8988T (cell line): Measurements from ENCODE around the gene TCF7L2.

ENCODE experiments used
- DNase-seq: peaks from one replicate; pipeline ENCODE4 v3.0.0; 2011

TCF7L2 gene

GRCh38 chr10:113071446-113071845 is 121.4 kb downstream of the TCF7L2 start:
- DNase-seq = no peak

GRCh38 chr10:113073549-113074189 is 123.6 kb downstream of the TCF7L2 start:
- DNase-seq = peak; percentile 46

GRCh38 chr10:113076949-113077348 is 126.9 kb downstream of the TCF7L2 start:
- no peak for DNase-seq

- no peak for DNase-seq
These were observed 128.3 kb downstream of the TCF7L2 start for GRCh38 chr10:113078282-113078907.

GRCh38 chr10:113080061-113080924 is 130.2 kb downstream of the TCF7L2 start:
- no peak for DNase-seq

- DNase-seq = no peak
These were observed 130.8 kb downstream of the TCF7L2 start for GRCh38 chr10:113080925-113081229.

- DNase-seq = no peak
These were observed 134.0 kb downstream of the TCF7L2 start for GRCh38 chr10:113084031-113084430.

GRCh38 chr10:113085776-113086175 is 135.7 kb downstream of the TCF7L2 start:
- DNase-seq = no peak

- no peak for DNase-seq
These were observed 136.2 kb downstream of the TCF7L2 start for GRCh38 chr10:113086282-113086681.

- peak; percentile 46 for DNase-seq
These were observed 137.3 kb downstream of the TCF7L2 start for GRCh38 chr10:113087165-113088029.

- DNase-seq = no peak
These were observed 138.1 kb downstream of the TCF7L2 start for GRCh38 chr10:113088194-113088593.

GRCh38 chr10:113089551-113089950 is 139.5 kb downstream of the TCF7L2 start:
- DNase-seq = no peak

GRCh38 chr10:113091920-113092319 is 141.9 kb downstream of the TCF7L2 start:
- DNase-seq = no peak

- no peak for DNase-seq
These were observed 143.4 kb downstream of the TCF7L2 start for GRCh38 chr10:113093188-113094113.

GRCh38 chr10:113094114-113094486 is 144.1 kb downstream of the TCF7L2 start:
- no peak for DNase-seq

- no peak for DNase-seq
These were observed 145.5 kb downstream of the TCF7L2 start for GRCh38 chr10:113095419-113096127.

GRCh38 chr10:113096128-113096996 is 146.3 kb downstream of the TCF7L2 start:
- DNase-seq = no peak

GRCh38 chr10:113097036-113097435 is 147.0 kb downstream of the TCF7L2 start:
- no peak for DNase-seq

- DNase-seq = no peak
These were observed 149.6 kb downstream of the TCF7L2 start for GRCh38 chr10:113099431-113100183.
